ENCODE measurements around the gene ASB10.

Gene ASB10

GRCh38 chr7:151126491-151127137 lies 60.4 kb downstream of the ASB10 start:
- Mint-ChIP-seq H3K4me1 (peaks cover 0 to 3% of the 10 kb centered on the region in 2 donors), H3K27me3 (peaks cover 8 to 12% of the 10 kb centered on the region in 2 donors), H3K4me3 (no peak overlapping the region), H3K27ac (no peak overlapping the region), H3K36me3 (peaks cover 9 to 10% of the 10 kb centered on the region in 2 donors), H3K9me3 (no peaks in the 10 kb centered on the region)
- ATAC-seq (replicated peaks) (no peak), DNase-seq (no peak)

DNA sequence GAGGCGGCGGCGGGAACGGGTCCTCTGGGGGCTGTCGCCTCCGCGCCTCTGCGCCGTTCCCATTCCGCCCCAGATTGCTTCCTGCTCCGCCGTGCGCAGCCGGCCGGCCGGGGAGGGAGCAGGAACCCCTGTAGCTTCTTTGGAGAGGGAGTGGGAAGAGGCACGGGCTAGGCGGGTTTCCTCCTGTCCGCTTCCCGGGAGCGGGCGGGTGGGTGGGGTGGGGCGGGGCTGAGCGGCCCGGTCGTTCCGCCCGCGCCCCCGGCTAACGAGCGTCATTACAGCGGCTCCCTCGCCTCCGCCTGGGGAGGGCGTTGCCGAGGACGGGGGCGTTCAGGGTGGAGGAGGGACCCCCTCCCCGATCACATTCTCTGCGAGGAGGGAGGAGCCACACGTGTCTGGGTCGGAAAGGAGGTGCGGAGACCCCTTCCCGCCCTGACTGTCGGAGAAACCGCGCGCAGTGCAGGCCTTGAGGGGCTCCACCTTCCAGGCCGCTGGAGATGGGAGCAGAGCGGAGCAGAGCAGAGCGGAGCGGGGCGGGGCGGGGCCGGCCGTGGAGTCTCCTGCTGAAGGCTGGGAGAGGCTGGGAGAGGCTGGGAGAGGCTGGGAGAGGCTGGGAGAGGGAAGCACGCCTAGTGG lies 61.1 kb downstream of the ASB10 start:
- peaks cover 0 to 3% of the 10 kb centered on the region in 2 donors for H3K4me1 Mint-ChIP-seq
- peaks cover 8 to 12% of the 10 kb centered on the region in 2 donors for H3K27me3 Mint-ChIP-seq
- DNase-seq (no peak), ATAC-seq (replicated peaks) (no peak)
- peaks cover 12 to 13% of the 10 kb centered on the region in 2 donors for H3K36me3 Mint-ChIP-seq
- H3K27ac Mint-ChIP-seq, result no peak overlapping the region
- H3K4me3 Mint-ChIP-seq, result no peak overlapping the region
- no peaks in the 10 kb centered on the region for H3K9me3 Mint-ChIP-seq
